ENCODE measurements around the gene LAMTOR4.

LAMTOR4 gene

DNA sequence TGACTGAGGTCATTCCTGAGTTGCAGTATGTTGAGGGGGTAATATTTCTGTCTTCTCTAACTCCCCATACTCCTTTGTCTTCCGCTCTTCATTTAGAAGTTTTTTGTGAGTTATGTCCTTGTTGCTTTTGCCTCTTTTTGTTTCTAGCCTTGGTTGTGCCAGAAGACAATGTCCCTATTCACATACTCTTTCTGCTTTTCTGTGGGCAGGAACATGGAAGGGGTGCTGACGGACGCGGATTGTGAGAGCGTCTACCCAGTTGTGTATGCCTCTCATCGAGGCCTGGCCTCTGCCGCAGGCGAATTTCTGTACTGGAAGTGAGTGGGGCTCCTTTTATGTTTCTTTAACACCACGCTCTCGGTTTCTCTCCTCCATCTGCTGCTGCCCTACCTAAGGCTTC is 49.5 kb downstream of the LAMTOR4 start:
- TF ChIP-seq, protein P1, sequence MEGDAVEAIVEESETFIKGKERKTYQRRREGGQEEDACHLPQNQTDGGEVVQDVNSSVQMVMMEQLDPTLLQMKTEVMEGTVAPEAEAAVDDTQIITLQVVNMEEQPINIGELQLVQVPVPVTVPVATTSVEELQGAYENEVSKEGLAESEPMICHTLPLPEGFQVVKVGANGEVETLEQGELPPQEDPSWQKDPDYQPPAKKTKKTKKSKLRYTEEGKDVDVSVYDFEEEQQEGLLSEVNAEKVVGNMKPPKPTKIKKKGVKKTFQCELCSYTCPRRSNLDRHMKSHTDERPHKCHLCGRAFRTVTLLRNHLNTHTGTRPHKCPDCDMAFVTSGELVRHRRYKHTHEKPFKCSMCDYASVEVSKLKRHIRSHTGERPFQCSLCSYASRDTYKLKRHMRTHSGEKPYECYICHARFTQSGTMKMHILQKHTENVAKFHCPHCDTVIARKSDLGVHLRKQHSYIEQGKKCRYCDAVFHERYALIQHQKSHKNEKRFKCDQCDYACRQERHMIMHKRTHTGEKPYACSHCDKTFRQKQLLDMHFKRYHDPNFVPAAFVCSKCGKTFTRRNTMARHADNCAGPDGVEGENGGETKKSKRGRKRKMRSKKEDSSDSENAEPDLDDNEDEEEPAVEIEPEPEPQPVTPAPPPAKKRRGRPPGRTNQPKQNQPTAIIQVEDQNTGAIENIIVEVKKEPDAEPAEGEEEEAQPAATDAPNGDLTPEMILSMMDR (conservative IDR thresholded peaks at IDR 0.05; ENCODE audit: low read depth), result no peak
- no peak for DNase-seq (ENCODE audit: low spot score)
- ChIA-PET POLR2A (ENCODE audit: low non-redundant PET) (no interaction called here), CTCF (no interaction called here)
- H3K27ac ChIP-seq, result no peak overlapping the region

DNA sequence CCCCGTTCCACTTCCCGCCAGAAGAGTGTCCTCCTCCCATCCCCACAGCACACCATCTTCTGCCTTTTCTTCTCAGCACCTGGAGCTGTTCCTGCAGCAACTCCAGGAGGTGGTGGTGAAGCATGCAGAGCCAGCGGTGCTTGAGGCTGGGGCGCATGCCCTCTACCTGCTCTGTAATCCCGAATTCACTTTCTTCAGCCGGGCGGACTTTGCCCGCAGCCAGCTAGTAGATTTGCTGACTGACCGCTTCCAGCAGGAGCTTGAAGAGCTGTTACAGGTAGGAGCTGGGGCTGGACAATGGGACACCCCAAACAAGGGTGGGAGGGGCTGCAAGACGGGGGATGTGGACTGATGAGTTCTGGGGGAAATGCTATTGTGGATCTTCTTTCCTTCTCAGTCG is 52.0 kb downstream of the LAMTOR4 start:
- CTCF ChIA-PET, result no interaction called here
- POLR2A ChIA-PET (ENCODE audit: low non-redundant PET), result no interaction called here
- H3K27ac ChIP-seq, result no peak overlapping the region
- DNase-seq (ENCODE audit: low spot score), result no peak
- TF ChIP-seq, protein P1 (conservative IDR thresholded peaks at IDR 0.05; ENCODE audit: low read depth), result no peak
